Ovary (tissue), 9 donors: ENCODE data around the gene GLCCI1. TPM values are rescaled to one million over a fixed set of nuclear protein-coding genes. Genes with fewer than 3 reads are reported as not detected.
A peak's percentile ranks its signal among the peaks of the same experiment; 100 is the strongest.

ENCODE experiments used
- DNase-seq, 5 donors: peaks; one replicate each; pipeline ENCODE4 v3.0.0-alpha.2; 2019 to 2020
- H3K27ac ChIP-seq, 2 donors: fragments of 200-600 bp; one replicate each; pipeline versions ENCODE4 v1.5.1 to v1.8.0; 2019 to 2022
- H3K27me3 ChIP-seq: fragments of 200-600 bp; one replicate; pipeline ENCODE4 v1.8.0; 2022
- H3K36me3 ChIP-seq: fragments of 200-600 bp; sonication (generic); one replicate; pipeline ENCODE4 v1.5.1; 2019
- H3K4me1 ChIP-seq: one replicate; pipeline ENCODE4 v1.8.1; 2013; ENCODE audit warnings: mild to moderate bottlenecking, moderate library complexity; ENCODE audit not compliant: insufficient read depth
- H3K4me3 ChIP-seq: fragments of 200-600 bp; sonication (generic); one replicate; pipeline ENCODE4 v1.5.1; 2017
- H3K9me3 ChIP-seq, 2 donors: fragments of 200-600 bp in 1 of 2; sonication (generic) in 1 of 2; one replicate each; pipeline versions ENCODE4 v1.5.1 to v1.8.1; 2013 to 2019; ENCODE audit warnings: mild to moderate bottlenecking in 1 of 2, moderate library complexity in 1 of 2
- CTCF ChIP-seq, 3 donors: fragments of 450-650 bp in 2 of 3; fragments of 200-600 bp in 1 of 3; IDR thresholded peaks; one replicate each; pipeline versions ENCODE4 v1.5.1 to v1.8.0; 2016 to 2022; ENCODE audit warnings: antibody characterized with exemption in 3 of 3, mild to moderate bottlenecking in 1 of 3
- EP300 ChIP-seq: sonication (generic); formaldehyde crosslinking; IDR thresholded peaks from one replicate; pipeline ENCODE4 v1.6.1; 2017; ENCODE audit warnings: antibody characterized with exemption
- POLR2A ChIP-seq: fragments of 450-650 bp; IDR thresholded peaks from one replicate; pipeline ENCODE4 v1.6.1; 2017; ENCODE audit warnings: antibody characterized with exemption, mild to moderate bottlenecking, moderate library complexity
- WGBS, 3 donors: extraction: QIAGEN DNeasy Blood & Tissue Kit in 1 of 3; methylation state at CpG; one replicate each; pipeline versions ENCODE4 v1.1.5 to v1.1.7; 2013 to 2017; 5-methylcytosine and 5-hydroxymethylcytosine counted together
- intact Hi-C, 4 donors: fragments of 100-400 bp; cut with DNase I; formaldehyde crosslinking; loops; one replicate each; pipeline versions ENCODE4 v1.11.0 to v1.15.1; 2022 to 2023
- polyA plus RNA-seq, 2 donors: library from polyadenylated mRNA; stranded (reverse); fragments of 200-250 nt in 1 of 2; fragments of 350-450 nt in 1 of 2; fragmentation: Illumina TruSeq in 1 of 2; extraction: RNeasy Lipid Tissue Mini Kit (QIAGEN cat#74804) in 1 of 2; gene quantifications; one replicate each; pipeline ENCODE4 v1.2.3, GENCODE V29; 2013 to 2014
- total RNA-seq, 7 donors: library from RNA; depleted of rRNA in 2 of 7; stranded (reverse); fragments of >200 nt in 2 of 7; fragmentation: NEBNext Ultra II Directional in 3 of 7; extraction: Animal tissue kit (Norgen Biotek cat#: 25700) in 3 of 7; gene quantifications; one replicate each; pipeline versions ENCODE4 v1.1.0 to v1.2.4, GENCODE V29; 2016 to 2023
- donor health status: DM: no; HTN: no; CAD: no; lungs with moderate emphysema.
- donor health status: DM: no; HTN: no; CAD: no.
- donor health status: Bipolar disorder and iron deficiency.
- donor health status: DM: yes; HTN: yes; CAD: no.
- donor health status: DM: no; HTN: no; CAD: no.
- donor health status: DM: yes; HTN: yes; CAD: no.

The GLCCI1 gene
- total and polyA plus RNA-seq, 9 donors: 6.2 to 12.7 (median 9.9) TPM

DNA sequence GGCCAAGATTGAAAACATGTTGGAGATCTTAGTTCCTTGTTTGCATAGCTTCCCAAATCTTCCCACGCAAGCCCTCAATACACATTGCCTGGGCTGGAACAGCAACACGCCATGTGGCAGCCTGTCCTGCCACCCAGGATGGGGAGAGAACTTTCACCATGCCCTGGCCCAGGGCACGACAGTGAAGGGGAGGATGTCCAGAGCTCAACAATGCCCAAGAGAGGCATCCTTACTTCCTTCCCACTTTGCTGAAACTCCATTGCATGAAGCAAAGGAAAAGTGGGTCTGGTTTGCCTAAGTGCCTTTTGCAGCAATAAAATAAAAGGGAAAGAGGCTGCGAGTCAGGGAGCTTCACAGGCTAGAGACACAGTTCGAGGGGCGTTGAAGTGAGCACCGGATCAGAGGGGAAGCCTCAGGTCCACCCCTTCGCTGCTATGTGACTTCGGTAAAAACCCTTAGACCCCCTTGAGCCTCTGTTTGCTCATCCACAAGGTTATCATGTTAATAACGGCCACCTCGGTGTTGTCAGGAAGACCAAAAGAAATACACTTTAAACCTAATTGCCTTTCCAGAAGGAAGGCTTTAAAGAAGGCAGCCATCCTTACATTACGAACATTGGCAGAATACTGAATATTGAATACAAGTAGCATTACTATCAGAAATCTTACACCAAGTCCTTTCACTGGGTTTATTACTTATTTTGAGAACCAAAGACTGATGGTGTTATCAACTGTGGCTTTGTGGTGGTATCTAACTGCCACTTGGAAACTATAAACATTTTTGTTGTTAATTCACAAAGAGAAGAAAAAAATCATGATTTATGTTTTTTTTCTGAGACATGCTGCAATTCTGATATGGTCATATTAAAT, 160.1 kb downstream of the GLCCI1 start:
- intact Hi-C loops: no loop called here
- Histone ChIP-seq H3K36me3 (no peaks in the 10 kb centered on the region), H3K27me3 (no peaks in the 10 kb centered on the region), H3K27ac (peak overlapping the region in 1 of 2 donors; percentile 3), H3K9me3 (no peaks in the 10 kb centered on the region), H3K4me3 (no peak overlapping the region), H3K4me1 (peaks cover 5% of the 10 kb centered on the region)
- TF ChIP-seq POLR2A (no peak), CTCF (IDR thresholded peaks at IDR 0.05) (no peak), EP300 (no peak)
- WGBS, 3 donors: 8 to 33% (median 10%) methylated on average over 12 of the region's 12 CpGs
- DNase-seq: no peak

DNA sequence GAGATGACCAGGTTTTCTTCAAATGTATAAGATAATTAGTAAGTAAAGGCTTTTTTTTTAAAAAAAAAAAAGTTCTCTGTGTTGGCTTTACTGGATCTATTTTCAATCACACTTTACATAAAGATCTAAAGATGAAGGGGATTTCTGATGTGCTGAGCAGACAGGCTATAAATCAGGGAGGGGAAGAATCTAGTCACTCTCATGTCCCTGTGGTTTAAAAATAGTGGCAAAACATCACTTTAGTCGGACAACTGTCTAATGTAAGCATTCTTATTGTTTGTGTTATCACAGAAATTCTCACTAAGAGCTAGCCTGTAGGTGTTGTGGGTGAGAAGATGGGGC, 160.7 kb downstream of the GLCCI1 start:
- Histone ChIP-seq H3K36me3 (no peaks in the 10 kb centered on the region), H3K4me1 (peaks cover 5% of the 10 kb centered on the region), H3K27ac (no peak overlapping the region), H3K4me3 (no peak overlapping the region), H3K9me3 (no peaks in the 10 kb centered on the region), H3K27me3 (no peaks in the 10 kb centered on the region)
- DNase-seq: no peak
- TF ChIP-seq EP300 (no peak), POLR2A (no peak), CTCF (IDR thresholded peaks at IDR 0.05) (no peak)
- 32 to 58% (median 51%) methylated on average over 1 of the region's 1 CpG for WGBS, 3 donors
- intact Hi-C loops: no loop called here

DNA sequence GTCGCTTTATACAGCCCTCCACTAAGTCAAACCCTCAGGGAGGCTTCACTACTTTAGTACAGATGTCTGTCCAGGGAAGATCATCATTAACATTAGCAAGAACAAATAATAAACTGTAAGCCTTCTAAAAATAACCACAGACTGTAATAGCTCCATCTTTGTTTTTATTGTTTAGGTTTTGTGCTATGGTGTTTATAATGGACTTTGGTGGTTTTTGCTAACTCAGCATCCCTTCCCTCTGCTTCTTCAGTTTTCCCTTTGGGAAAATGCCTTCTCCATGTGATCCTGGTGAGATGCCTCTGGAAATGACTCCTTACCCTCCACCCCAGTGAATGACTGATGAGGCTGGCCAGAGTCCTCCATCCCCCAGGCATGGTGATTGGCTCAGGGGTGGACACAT, 162.1 kb downstream of the GLCCI1 start:
- Histone ChIP-seq H3K4me1 (peaks cover 5% of the 10 kb centered on the region), H3K27me3 (no peaks in the 10 kb centered on the region), H3K27ac (no peak overlapping the region), H3K36me3 (no peaks in the 10 kb centered on the region), H3K4me3 (no peak overlapping the region), H3K9me3 (no peaks in the 10 kb centered on the region)
- intact Hi-C loops: no loop called here
- no peak for DNase-seq
- no peak for TF ChIP-seq POLR2A
- TF ChIP-seq EP300: no peak
- TF ChIP-seq CTCF (IDR thresholded peaks at IDR 0.05): no peak
- 97 to 100% (median 99%) methylated on average over 1 of the region's 1 CpG for WGBS, 3 donors

- peaks cover 5% of the 10 kb centered on the region for H3K4me1 ChIP-seq
- H3K36me3 ChIP-seq: no peaks in the 10 kb centered on the region
- WGBS, 3 donors: 95 to 97% (median 95%) methylated on average over 5 of the region's 5 CpGs
- intact Hi-C loops: no loop called here
- no peak for DNase-seq
- TF ChIP-seq POLR2A (no peak), CTCF (IDR thresholded peaks at IDR 0.05) (no peak)
- no peaks in the 10 kb centered on the region for H3K9me3 ChIP-seq
- no peaks in the 10 kb centered on the region for H3K27me3 ChIP-seq
- no peak overlapping the region for H3K4me3 ChIP-seq
- no peak overlapping the region for H3K27ac ChIP-seq
Observed at GRCh38 chr7:8131694-8132605, 163.4 kb downstream of the GLCCI1 start.
